Fibroblast of lung (primary cell): Measurements from ENCODE around the gene SERPINB6. TPM values are rescaled to one million over a fixed set of nuclear protein-coding genes. Genes with fewer than 3 reads are reported as not detected.

Source experiments
- DNase-seq, 2 donors: peaks; one replicate each; pipeline versions ENCODE4 v3.0.0 to v3.0.0-alpha.2; 2010; ENCODE audit warnings: low read depth in 2 of 2
- H2AFZ ChIP-seq: 2 replicates; pipeline ENCODE4 v1.5.1; 2012; ENCODE audit warnings: low read length, control low read depth, inconsistent platforms
- H3K27ac ChIP-seq: 2 replicates; pipeline ENCODE4 v1.5.1; 2011; ENCODE audit warnings: low read length, control low read depth; ENCODE audit not compliant: insufficient read depth
- H3K27me3 ChIP-seq: 2 replicates; pipeline ENCODE4 v1.5.1; 2011; ENCODE audit warnings: mild to moderate bottlenecking, low read length; ENCODE audit not compliant: control insufficient read depth, insufficient read depth
- H3K36me3 ChIP-seq: 2 replicates; pipeline ENCODE4 v1.5.1; 2011; ENCODE audit warnings: low read length; ENCODE audit not compliant: control insufficient read depth, insufficient read depth
- H3K4me1 ChIP-seq: 2 replicates; pipeline ENCODE4 v1.5.1; 2011; ENCODE audit warnings: low read length; ENCODE audit not compliant: control insufficient read depth, insufficient read depth; ENCODE audit errors: extremely low read depth
- H3K4me2 ChIP-seq: 2 replicates; pipeline ENCODE4 v1.5.1; 2011; ENCODE audit warnings: low read length, control low read depth; ENCODE audit not compliant: insufficient read depth; ENCODE audit errors: extremely low read depth
- H3K4me3 ChIP-seq, 4 experiments: fragments of 200-600 bp in 1 of 4; sonication (generic) in 1 of 4; replicated peaks in 1 of 4; 2 replicates each; pipeline ENCODE4 v1.5.1; 2011 to 2016; ENCODE audit warnings: low read length in 4 of 4, low read depth in 3 of 4, mild to moderate bottlenecking in 3 of 4, control low read depth in 2 of 4, inconsistent platforms in 1 of 4, mixed read lengths in 1 of 4; ENCODE audit not compliant: insufficient read depth in 1 of 4; ENCODE audit errors: control extremely low read depth in 1 of 4
- H3K79me2 ChIP-seq: 2 replicates; pipeline ENCODE4 v1.5.1; 2012; ENCODE audit warnings: mild to moderate bottlenecking, low read length, inconsistent platforms; ENCODE audit not compliant: control insufficient read depth, insufficient read depth
- H3K9ac ChIP-seq: 2 replicates; pipeline ENCODE4 v1.5.1; 2011; ENCODE audit warnings: mild to moderate bottlenecking, low read length, control low read depth; ENCODE audit not compliant: insufficient read depth
- H3K9me3 ChIP-seq: 2 replicates; pipeline ENCODE4 v1.5.1; 2012; ENCODE audit warnings: low read depth, low read length; ENCODE audit not compliant: control insufficient read depth, insufficient read depth
- H4K20me1 ChIP-seq: 2 replicates; pipeline ENCODE4 v1.5.1; 2011; ENCODE audit warnings: low read length; ENCODE audit not compliant: control insufficient read depth, insufficient read depth; ENCODE audit errors: extremely low read depth
- EZH2 ChIP-seq: IDR thresholded peaks from 2 replicates; pipeline ENCODE4 v1.5.1; 2012; ENCODE audit warnings: low read length, control low read depth, mild to moderate bottlenecking; ENCODE audit errors: missing control alignments
- polyA plus RNA-seq, 2 donors: library from polyadenylated mRNA; depleted of rRNA in 1 of 2; stranded (reverse) in 1 of 2; unstranded in 1 of 2; fragments of >200 nt; gene quantifications; 2 replicates each; pipeline ENCODE4 v1.2.1, GENCODE V29; 2011 to 2012; ENCODE audit warnings: missing spikeins in 1 of 2
- total RNA-seq: library from RNA; depleted of rRNA; stranded (reverse); fragments of >200 nt; gene quantifications from 2 replicates; pipeline ENCODE4 v1.2.1, GENCODE V29; 2014
- TF ChIP-seq, protein P1 (sequence below), 2 donors: IDR thresholded peaks in 1 of 2; conservative IDR thresholded peaks in 1 of 2; 1 replicate in 1 of 2; 2 replicates in 1 of 2; pipeline ENCODE4 v1.5.1; 2011 to 2012; ENCODE audit warnings: low read length in 2 of 2, control low read depth in 1 of 2, inconsistent platforms in 1 of 2, low read depth in 1 of 2, mild to moderate bottlenecking in 1 of 2

Gene SERPINB6
- total and polyA plus RNA-seq, 2 donors (not counting 1 experiment from before 2014, with no cell fraction given): 83.9 to 181 TPM

DNA sequence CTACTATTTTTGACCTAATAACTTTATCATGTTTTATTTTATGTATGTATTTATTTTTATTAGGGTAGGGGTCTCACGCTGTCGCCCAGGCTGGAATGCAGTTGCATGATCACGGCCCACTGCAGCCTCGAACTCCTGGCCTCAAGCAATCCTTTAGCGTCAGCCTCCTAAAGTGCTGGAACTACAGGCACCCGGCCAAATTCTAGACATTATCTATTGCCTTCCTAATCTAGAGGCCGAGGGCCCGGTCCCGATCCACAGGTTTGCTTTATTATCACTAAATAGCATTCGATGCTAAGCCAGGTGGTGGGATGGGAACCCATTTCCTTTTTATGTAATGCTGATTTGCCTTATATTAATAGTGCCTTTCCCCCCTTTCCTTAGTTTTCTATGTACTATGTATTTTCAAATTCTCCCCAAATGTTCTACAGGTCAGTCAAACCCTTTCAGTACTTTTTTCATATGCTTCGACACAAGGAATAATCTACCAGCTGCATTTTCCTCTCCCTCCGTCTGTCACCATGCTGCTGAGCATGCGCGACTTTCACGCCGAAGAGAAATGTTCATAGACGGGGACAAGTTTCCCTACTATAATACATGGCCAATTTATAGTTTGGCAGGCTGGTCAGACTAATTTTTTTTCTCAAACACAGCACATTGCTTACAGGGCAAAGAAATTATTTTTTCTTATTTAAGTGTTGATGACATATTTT lies 6.4 kb downstream of the SERPINB6 start:
- Histone ChIP-seq H3K9ac (no peak overlapping the region), H4K20me1 (no peaks in the 10 kb centered on the region), H3K4me2 (no peak overlapping the region), H2AFZ (no peak overlapping the region), H3K36me3 (no peaks in the 10 kb centered on the region), H3K79me2 (peaks cover 66% of the 10 kb centered on the region), H3K27me3 (no peaks in the 10 kb centered on the region), H3K9me3 (no peaks in the 10 kb centered on the region), H3K27ac (no peak overlapping the region), H3K4me3 (no peak overlapping the region), H3K4me1 (peaks cover 16% of the 10 kb centered on the region)
- no peak for TF ChIP-seq EZH2
- TF ChIP-seq, protein P1, sequence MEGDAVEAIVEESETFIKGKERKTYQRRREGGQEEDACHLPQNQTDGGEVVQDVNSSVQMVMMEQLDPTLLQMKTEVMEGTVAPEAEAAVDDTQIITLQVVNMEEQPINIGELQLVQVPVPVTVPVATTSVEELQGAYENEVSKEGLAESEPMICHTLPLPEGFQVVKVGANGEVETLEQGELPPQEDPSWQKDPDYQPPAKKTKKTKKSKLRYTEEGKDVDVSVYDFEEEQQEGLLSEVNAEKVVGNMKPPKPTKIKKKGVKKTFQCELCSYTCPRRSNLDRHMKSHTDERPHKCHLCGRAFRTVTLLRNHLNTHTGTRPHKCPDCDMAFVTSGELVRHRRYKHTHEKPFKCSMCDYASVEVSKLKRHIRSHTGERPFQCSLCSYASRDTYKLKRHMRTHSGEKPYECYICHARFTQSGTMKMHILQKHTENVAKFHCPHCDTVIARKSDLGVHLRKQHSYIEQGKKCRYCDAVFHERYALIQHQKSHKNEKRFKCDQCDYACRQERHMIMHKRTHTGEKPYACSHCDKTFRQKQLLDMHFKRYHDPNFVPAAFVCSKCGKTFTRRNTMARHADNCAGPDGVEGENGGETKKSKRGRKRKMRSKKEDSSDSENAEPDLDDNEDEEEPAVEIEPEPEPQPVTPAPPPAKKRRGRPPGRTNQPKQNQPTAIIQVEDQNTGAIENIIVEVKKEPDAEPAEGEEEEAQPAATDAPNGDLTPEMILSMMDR (conservative IDR thresholded peaks at IDR 0.05 in 1 of 2, IDR thresholded peaks at IDR 0.05 in 1 of 2; ENCODE audit: low read depth in 1 of 2, low read length in 2 of 2): no peak
- DNase-seq: no peak

DNA sequence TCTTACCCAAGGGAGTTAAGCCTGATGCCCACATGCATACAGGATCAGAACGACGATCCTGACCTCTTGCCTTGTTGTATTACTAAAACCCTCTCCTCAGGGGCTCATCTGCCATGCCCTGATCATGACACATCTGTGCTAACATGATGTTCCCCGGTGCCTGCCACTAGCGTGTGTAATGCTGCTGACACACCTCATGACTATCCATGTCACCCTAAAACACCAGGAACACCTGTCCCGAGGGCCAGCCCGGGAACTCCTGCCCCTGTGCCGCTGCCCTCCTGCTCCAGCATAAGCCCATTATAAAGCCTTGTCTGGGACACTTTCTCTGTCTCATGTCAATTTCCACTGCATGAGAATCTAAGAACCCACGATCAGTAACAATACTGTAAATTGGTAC lies 7.6 kb downstream of the SERPINB6 start:
- DNase-seq: no peak
- Histone ChIP-seq H3K4me1 (peaks cover 19% of the 10 kb centered on the region), H3K79me2 (peaks cover 72% of the 10 kb centered on the region), H3K9ac (no peak overlapping the region), H3K4me2 (no peak overlapping the region), H4K20me1 (no peaks in the 10 kb centered on the region), H3K4me3 (no peak overlapping the region), H3K27me3 (no peaks in the 10 kb centered on the region), H2AFZ (no peak overlapping the region), H3K9me3 (no peaks in the 10 kb centered on the region), H3K36me3 (peaks cover 4% of the 10 kb centered on the region), H3K27ac (no peak overlapping the region)
- TF ChIP-seq, protein P1 (conservative IDR thresholded peaks at IDR 0.05 in 1 of 2, IDR thresholded peaks at IDR 0.05 in 1 of 2; ENCODE audit: low read depth in 1 of 2, low read length in 2 of 2): no peak
- no peak for TF ChIP-seq EZH2

DNA sequence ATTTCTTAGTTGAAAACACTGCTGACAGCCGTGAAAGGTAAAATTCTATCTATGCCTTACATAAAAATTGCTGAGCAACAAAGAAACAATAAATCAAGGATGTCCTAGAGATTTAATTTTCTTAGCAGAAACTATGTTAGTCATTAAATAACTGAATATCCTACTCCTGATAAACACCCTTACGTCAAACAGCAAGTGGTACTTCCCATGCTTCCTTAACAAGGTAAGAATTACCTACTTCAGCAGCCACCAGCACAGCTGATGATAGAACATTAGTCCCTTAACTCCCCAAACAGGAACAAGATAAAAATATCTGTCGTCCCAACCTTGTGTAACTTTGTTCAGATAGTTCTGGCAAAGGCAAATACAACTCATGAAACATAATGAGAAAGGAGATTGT lies 8.7 kb downstream of the SERPINB6 start:
- no peak for TF ChIP-seq EZH2
- TF ChIP-seq, protein P1 (conservative IDR thresholded peaks at IDR 0.05 in 1 of 2, IDR thresholded peaks at IDR 0.05 in 1 of 2; ENCODE audit: low read depth in 1 of 2, low read length in 2 of 2): no peak
- Histone ChIP-seq H3K9ac (no peak overlapping the region), H3K4me3 (no peak overlapping the region), H3K27ac (no peak overlapping the region), H3K9me3 (no peaks in the 10 kb centered on the region), H3K36me3 (peaks cover 8% of the 10 kb centered on the region), H4K20me1 (no peaks in the 10 kb centered on the region), H2AFZ (no peak overlapping the region), H3K27me3 (no peaks in the 10 kb centered on the region), H3K4me2 (no peak overlapping the region), H3K4me1 (peaks cover 19% of the 10 kb centered on the region), H3K79me2 (peaks cover 75% of the 10 kb centered on the region)
- DNase-seq: no peak
